ENCODE results near the gene PTGS1.

PTGS1 gene

DNA sequence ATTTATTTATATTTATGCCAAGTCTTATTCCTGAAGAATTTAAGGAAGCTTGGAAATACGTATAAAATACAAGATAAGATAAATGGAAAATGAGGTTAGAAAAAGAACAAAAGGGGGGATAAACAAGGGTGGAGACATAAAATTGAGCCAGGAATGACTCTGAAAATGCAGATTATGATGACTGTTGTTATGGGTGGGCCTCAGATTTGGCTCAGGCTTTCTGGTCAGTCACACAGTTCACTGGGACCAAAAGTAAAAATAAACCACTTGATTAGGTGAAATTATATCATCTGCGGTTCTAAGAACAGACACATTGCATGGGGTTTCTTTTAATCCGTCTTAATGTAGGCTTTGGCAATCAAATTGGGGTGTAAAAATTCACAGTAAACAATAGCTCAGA lies 55.9 kb downstream of the PTGS1 start:
- H3K4me3 ChIP-seq (replicated peaks; ENCODE audit: low read depth, low read length), result no peak overlapping the region
- TF ChIP-seq CTCF (IDR thresholded peaks at IDR 0.05; ENCODE audit: low read depth, low read length, missing control alignments), result no peak
- DNase-seq (ENCODE audit: extremely low read depth, low read depth), result no peak

GRCh38 chr9:122442568-122442967 lies 71.7 kb downstream of the PTGS1 start:
- DNase-seq (ENCODE audit: extremely low read depth, low read depth), result no peak
- no peak for TF ChIP-seq CTCF (IDR thresholded peaks at IDR 0.05; ENCODE audit: low read depth, low read length, missing control alignments)
- no peak overlapping the region for H3K4me3 ChIP-seq (replicated peaks; ENCODE audit: low read depth, low read length)

- DNase-seq (ENCODE audit: extremely low read depth, low read depth), result peak; percentile 88
- TF ChIP-seq CTCF (IDR thresholded peaks at IDR 0.05; ENCODE audit: low read depth, low read length, missing control alignments), result no peak
- no peak overlapping the region for H3K4me3 ChIP-seq (replicated peaks; ENCODE audit: low read depth, low read length)
Measured at GRCh38 chr9:122444041-122444733, 73.4 kb downstream of the PTGS1 start.

All from HFF-Myc (cell line).